Mucosa of descending colon (tissue), 3 donors: ENCODE data around the gene CIPC. TPM values are rescaled to one million over a fixed set of nuclear protein-coding genes. Genes with fewer than 3 reads are reported as not detected.

Experiments
- ATAC-seq: fragments of 200-7000 bp; cut with Tn5 transposase; one replicate; pipeline ENCODE4 v1.9.1; 2020; ENCODE audit warnings: mild to moderate bottlenecking, moderate library complexity
- DNase-seq, 3 donors: peaks; one replicate each; pipeline ENCODE4 v3.0.0-alpha.2; 2020
- H3K36me3 ChIP-seq: fragments of 200-600 bp; one replicate; pipeline ENCODE4 v1.8.0; 2021; ENCODE audit warnings: low read depth, mild to moderate bottlenecking
- H3K4me1 ChIP-seq: fragments of 200-600 bp; one replicate; pipeline ENCODE4 v1.8.0; 2021; ENCODE audit warnings: low read depth, mild to moderate bottlenecking
- H3K4me3 ChIP-seq: fragments of 200-600 bp; one replicate; pipeline ENCODE4 v1.8.0; 2021; ENCODE audit warnings: mild to moderate bottlenecking
- H3K9me3 ChIP-seq: fragments of 200-600 bp; one replicate; pipeline ENCODE4 v1.8.0; 2021; ENCODE audit warnings: mild to moderate bottlenecking
- CTCF ChIP-seq: fragments of 200-600 bp; IDR thresholded peaks from one replicate; pipeline ENCODE4 v1.8.0; 2022; ENCODE audit warnings: antibody characterized with exemption, mild to moderate bottlenecking
- intact Hi-C, 2 donors: fragments of 100-400 bp; cut with DNase I in 1 of 2; cut with micrococcal nuclease in 1 of 2; formaldehyde crosslinking; loops; one replicate each; pipeline versions ENCODE4 v1.11.0 to v1.11.1; 2022; cut with DNase I, micrococcal nuclease
- total RNA-seq, 3 donors: library from RNA; stranded (reverse); fragmentation: NEBNext Ultra II Directional in 2 of 3; extraction: Animal tissue kit (Norgen Biotek cat#: 25700) in 2 of 3; gene quantifications; one replicate each; pipeline versions ENCODE4 v1.2.1 to v1.2.4, GENCODE V29; 2021 to 2023
- donor health status: DM: no; HTN: no; CAD: no; lungs with moderate emphysema.
- donor health status: DM: no; HTN: no; CAD: no.
- donor health status: DM: no; HTN: yes; CAD: no.

The CIPC gene
- total RNA-seq, 3 donors from 2014 or later = 45.7 to 84.9 (median 61.0) TPM

DNA sequence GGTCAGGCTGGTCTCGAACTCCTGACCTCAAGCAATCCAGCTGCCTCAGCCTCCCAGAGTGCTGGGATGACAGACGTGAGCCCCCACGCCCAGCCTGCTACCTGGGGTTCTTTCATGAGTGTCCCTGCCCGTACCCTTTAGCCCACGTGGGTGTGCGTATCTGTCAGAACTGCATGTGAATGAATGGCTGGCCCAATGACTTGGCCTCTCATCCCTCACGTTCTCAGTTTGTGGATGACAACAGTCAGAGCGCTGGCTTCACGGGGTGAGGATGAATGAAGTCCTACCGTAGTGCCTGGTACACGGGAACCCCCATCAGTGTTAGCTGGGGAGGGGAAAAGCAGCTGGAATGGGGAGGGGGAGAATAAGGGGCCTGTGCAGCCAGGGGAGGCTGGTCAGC is 59.7 kb downstream of the CIPC start:
- intact Hi-C loops = loop anchor here (10.0 kb wide), 2 partner anchors 57 to 157 kb away; no protein-coding TSS in a partner anchor
- H3K9me3 ChIP-seq = no peaks in the 10 kb centered on the region

DNA sequence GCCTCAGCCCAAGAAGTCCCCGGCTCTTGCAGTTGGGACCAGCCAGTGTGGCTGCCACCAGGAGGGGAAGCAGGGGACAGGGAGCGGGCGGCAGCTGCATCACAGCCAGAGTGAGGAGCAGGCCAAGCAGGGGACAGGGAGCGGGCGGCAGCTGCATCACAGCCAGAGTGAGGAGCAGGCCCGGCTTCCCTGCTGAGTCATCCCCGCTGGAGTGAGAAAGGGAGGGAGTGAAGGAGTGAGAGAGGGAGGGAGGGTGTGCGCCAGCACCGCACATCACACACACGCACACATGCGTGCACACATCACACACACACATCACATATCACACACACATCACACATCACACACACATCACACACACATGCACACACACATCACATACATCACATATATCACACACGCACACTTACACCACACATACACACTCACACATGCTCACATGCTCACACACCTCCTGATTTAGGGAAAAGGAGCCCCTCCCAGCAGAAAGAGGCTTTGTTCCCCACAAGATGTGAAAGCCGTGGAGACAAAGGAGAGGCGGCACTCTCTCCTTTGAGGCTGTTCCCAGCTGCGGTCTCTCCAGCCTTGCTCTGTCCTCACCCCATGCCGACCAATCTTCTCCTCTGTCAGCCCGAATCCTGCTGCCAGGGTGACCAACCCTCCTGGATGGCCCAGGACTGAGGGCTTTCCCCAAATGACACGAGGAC is 60.3 kb downstream of the CIPC start:
- DNase-seq (no peak), ATAC-seq (peak; percentile 51)
- Histone ChIP-seq H3K9me3 (no peaks in the 10 kb centered on the region), H3K4me3 (no peak overlapping the region), H3K4me1 (no peaks in the 10 kb centered on the region), H3K36me3 (no peaks in the 10 kb centered on the region)
- no peak for TF ChIP-seq CTCF
- intact Hi-C loops = loop anchor here (10.0 kb wide), 2 partner anchors 56 to 156 kb away; no protein-coding TSS in a partner anchor

More for the DNA sequence above, 59.7 kb downstream of the CIPC start:
- no peak for DNase-seq
- no peak for TF ChIP-seq CTCF
- no peaks in the 10 kb centered on the region for H3K4me1 ChIP-seq
- ATAC-seq = no peak
- no peaks in the 10 kb centered on the region for H3K36me3 ChIP-seq
- no peak overlapping the region for H3K4me3 ChIP-seq

GRCh38 chr14:77158882-77159255 is 60.8 kb downstream of the CIPC start:
- TF ChIP-seq CTCF = no peak
- intact Hi-C loops = loop anchor here (10.0 kb wide), 2 partner anchors 56 to 156 kb away; no protein-coding TSS in a partner anchor
- Histone ChIP-seq H3K4me3 (no peak overlapping the region), H3K9me3 (no peaks in the 10 kb centered on the region), H3K36me3 (no peaks in the 10 kb centered on the region), H3K4me1 (no peaks in the 10 kb centered on the region)
- no peak for DNase-seq
- ATAC-seq = no peak

DNA sequence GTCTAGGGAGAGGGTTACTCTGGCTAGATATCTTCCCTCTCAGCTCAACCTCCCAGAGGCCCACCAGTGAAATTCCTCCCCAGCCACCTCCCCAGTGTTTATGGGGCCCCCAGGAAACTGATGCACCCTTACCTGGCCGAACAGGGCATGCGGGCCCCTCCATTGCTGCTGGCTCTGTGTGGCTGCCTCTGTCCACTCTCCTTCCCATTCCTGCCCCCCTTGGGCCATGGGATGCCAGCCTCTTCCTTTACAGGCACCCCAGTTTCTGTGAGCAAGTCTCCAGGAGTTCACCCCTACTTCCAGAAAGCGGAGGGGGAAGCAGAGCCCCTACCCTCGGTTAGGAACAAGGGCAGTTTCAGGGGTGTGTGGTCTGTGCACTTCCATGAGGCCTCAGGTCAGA is 63.0 kb downstream of the CIPC start:
- no peak for DNase-seq
- no peak for ATAC-seq
- no peaks in the 10 kb centered on the region for H3K4me1 ChIP-seq
- H3K9me3 ChIP-seq = no peaks in the 10 kb centered on the region
- intact Hi-C loops = no loop called here
- no peaks in the 10 kb centered on the region for H3K36me3 ChIP-seq
- H3K4me3 ChIP-seq = no peak overlapping the region
- TF ChIP-seq CTCF = no peak

Other genes starting within 250 kb of the CIPC start
- 10 to 100 TPM; 15.1 to 74.1 (median 19.3) TPM for gene IRF2BPL, start 69.5 kb upstream of the CIPC start, total RNA-seq
- gene ZDHHC22, start 43.5 kb downstream of the CIPC start, total RNA-seq = 1 to 10 TPM in 1 of 3 donors, not detected in 2; 1.7 TPM
- gene TMEM63C, start 83.5 kb downstream of the CIPC start, total RNA-seq = 10 to 100 TPM; 21.2 to 40.8 (median 34.9) TPM
- gene NGB, start 172.9 kb downstream of the CIPC start, total RNA-seq = 1 to 10 TPM in 1 of 3 donors, under 1 TPM in 1, not detected in 1; 0.14 to 5.3 TPM
- gene POMT2, start 222.6 kb downstream of the CIPC start, total RNA-seq = 10 to 100 TPM; 22.9 to 28.5 (median 23.2) TPM
- 10 to 100 TPM; 15.6 to 42.5 (median 37.1) TPM for gene GSTZ1, start 222.8 kb downstream of the CIPC start, total RNA-seq